B cell (primary cell): ENCODE measurements around the gene LIPH. TPM values are rescaled to one million over a fixed set of nuclear protein-coding genes. Genes with fewer than 3 reads are reported as not detected.
"Not testable (repeated sequence)": the region's sequence is repeated elsewhere in the genome, so short reads cannot be mapped to it uniquely, and the experiment has no call there.

ENCODE experiments used
- ATAC-seq: fragments of 200-7000 bp; cut with Tn5 transposase; one replicate; pipeline ENCODE4 v1.10.0; 2021; ENCODE audit warnings: low read depth, mild to moderate bottlenecking, moderate number of reproducible peaks, moderate library complexity
- CTCF ChIA-PET: fragments of 350-600 bp; sonication (Branson Sonifier 250); formaldehyde crosslinking; loops from one replicate; lab custom pipeline; 2021; ENCODE audit warnings: antibody characterized with exemption, inconsistent platforms; lab: Charles Lee
- POLR2A ChIA-PET: fragments of 350-600 bp; sonication (Branson Sonifier 250); formaldehyde crosslinking; loops from one replicate; lab custom pipeline; 2021; ENCODE audit warnings: antibody characterized with exemption; lab: Charles Lee
- DNase-seq: peaks from one replicate; pipeline ENCODE4 v3.0.0; 2013
- H2AFZ ChIP-seq: 2 replicates; pipeline ENCODE4 v1.6.1; 2012; ENCODE audit warnings: mild to moderate bottlenecking, low read depth, low read length; ENCODE audit not compliant: insufficient read depth, poor library complexity, severe bottlenecking
- H3K27ac ChIP-seq, 2 donors: 1 replicate in 1 of 2; 2 replicates in 1 of 2; pipeline ENCODE4 v1.5.1; 2012 to 2013; ENCODE audit warnings: low read length in 2 of 2, mild to moderate bottlenecking in 2 of 2, moderate library complexity in 1 of 2
- H3K27me3 ChIP-seq, 4 experiments: fragments of 200-600 bp in 1 of 4; sonication (generic) in 1 of 4; replicated peaks in 1 of 4; 1 replicate in 2 of 4; 2 replicates in 2 of 4; pipeline versions ENCODE4 v1.6.1 to v1.7.0; 2013 to 2016; ENCODE audit warnings: low read length in 3 of 4, mild to moderate bottlenecking in 2 of 4, mixed read lengths in 1 of 4, moderate library complexity in 1 of 4; ENCODE audit not compliant: insufficient read depth in 4 of 4, control insufficient read depth in 3 of 4; ENCODE audit errors: control extremely low read depth in 1 of 4
- H3K36me3 ChIP-seq, 2 experiments: replicated peaks in 1 of 2; 1 replicate in 1 of 2; 2 replicates in 1 of 2; pipeline versions ENCODE4 v1.6.1 to v1.7.1; 2013; ENCODE audit warnings: low read length in 1 of 2; ENCODE audit not compliant: insufficient read depth in 2 of 2, control insufficient read depth in 1 of 2; ENCODE audit errors: control extremely low read depth in 1 of 2, extremely low read depth in 1 of 2
- H3K4me1 ChIP-seq, 2 donors: fragments of 200-600 bp in 1 of 2; sonication (generic) in 1 of 2; 1 replicate in 1 of 2; 2 replicates in 1 of 2; pipeline versions ENCODE4 v1.5.1 to v1.6.1; 2013 to 2017; ENCODE audit warnings: low read length in 2 of 2; ENCODE audit not compliant: control insufficient read depth in 2 of 2, insufficient read depth in 2 of 2
- H3K4me2 ChIP-seq: replicated peaks from 2 replicates; pipeline ENCODE3; 2012; ENCODE audit warnings: mild to moderate bottlenecking, low read depth, low read length; ENCODE audit not compliant: poor library complexity, severe bottlenecking
- H3K4me3 ChIP-seq, 5 experiments: fragments of 200-600 bp in 1 of 5; sonication (generic) in 1 of 5; 1 replicate in 3 of 5; 2 replicates in 2 of 5; pipeline versions ENCODE4 v1.5.1 to v1.7.0; 2011 to 2016; ENCODE audit warnings: low read length in 4 of 5, mild to moderate bottlenecking in 4 of 5, low read depth in 2 of 5, control low read depth in 1 of 5, moderate library complexity in 1 of 5; ENCODE audit not compliant: insufficient read depth in 1 of 5; ENCODE audit errors: control extremely low read depth in 1 of 5, extremely low read depth in 1 of 5
- H3K79me2 ChIP-seq: fragments of 200-600 bp; sonication (generic); one replicate; pipeline ENCODE4 v1.6.0; 2016; ENCODE audit warnings: low read length; ENCODE audit not compliant: control insufficient read depth, insufficient read depth
- H3K9ac ChIP-seq: fragments of 200-600 bp; sonication (generic); 2 replicates; pipeline ENCODE4 v1.6.1; 2017; ENCODE audit warnings: mild to moderate bottlenecking, low read length, moderate library complexity
- H3K9me3 ChIP-seq, 3 donors: one replicate each; pipeline versions ENCODE4 v1.6.1 to v1.7.1; 2013; ENCODE audit warnings: low read length in 2 of 3; ENCODE audit not compliant: control insufficient read depth in 2 of 3, insufficient read depth in 1 of 3; ENCODE audit errors: control extremely low read depth in 1 of 3
- H4K20me1 ChIP-seq: 2 replicates; pipeline ENCODE4 v1.6.0; 2012; ENCODE audit warnings: mild to moderate bottlenecking, low read length; ENCODE audit not compliant: insufficient read depth, control insufficient read depth, poor library complexity, severe bottlenecking
- H3K27ac Mint-ChIP-seq: one replicate; pipeline ENCODE4 v1.8.0; 2021; ENCODE audit warnings: mixed read lengths
- H3K27me3 Mint-ChIP-seq: one replicate; pipeline ENCODE4 v1.8.0; 2021; ENCODE audit warnings: mixed read lengths
- H3K4me1 Mint-ChIP-seq: one replicate; pipeline ENCODE4 v1.8.0; 2021; ENCODE audit warnings: mixed read lengths
- H3K4me3 Mint-ChIP-seq: one replicate; pipeline ENCODE4 v1.8.0; 2021; ENCODE audit warnings: mixed read lengths
- H3K9me3 Mint-ChIP-seq: one replicate; pipeline ENCODE4 v1.8.0; 2022; ENCODE audit warnings: mixed read lengths; ENCODE audit not compliant: insufficient read depth
- EZH2 ChIP-seq: IDR thresholded peaks from 2 replicates; pipeline ENCODE4 v1.6.1; 2012; ENCODE audit warnings: borderline replicate concordance, low read depth, mild to moderate bottlenecking, moderate library complexity, low read length; ENCODE audit not compliant: insufficient read depth, poor library complexity, severe bottlenecking
- WGBS: methylation state at CpG from one replicate; pipeline ENCODE4 v1.1.5; 2013; ENCODE audit warnings: missing lambda C conversion rate; ENCODE audit not compliant: insufficient coverage; 5-methylcytosine and 5-hydroxymethylcytosine counted together
- intact Hi-C: fragments of 100-400 bp; cut with micrococcal nuclease; formaldehyde crosslinking; loops from one replicate; pipeline ENCODE4 v1.10.0; 2022
- polyA plus RNA-seq: library from polyadenylated mRNA; depleted of rRNA; stranded (reverse); fragments of >200 nt; gene quantifications from 2 replicates; pipeline ENCODE4 v1.2.3, GENCODE V29; 2012
- total RNA-seq, 2 donors: library from RNA; stranded (reverse); fragments of 120-200 nt in 1 of 2; gene quantifications; 1 replicate in 1 of 2; 2 replicates in 1 of 2; pipeline versions ENCODE4 v1.2.3 to v1.2.4, GENCODE V29; 2013 to 2022
- TF ChIP-seq, protein P1 (sequence below): fragments of 200-600 bp; IDR thresholded peaks from one replicate; pipeline ENCODE4 v1.8.0; 2022; ENCODE audit warnings: antibody characterized with exemption, mild to moderate bottlenecking

Gene LIPH
- total and polyA plus RNA-seq, 2 donors (not counting 1 experiment from before 2014, with no cell fraction given): not detected

DNA sequence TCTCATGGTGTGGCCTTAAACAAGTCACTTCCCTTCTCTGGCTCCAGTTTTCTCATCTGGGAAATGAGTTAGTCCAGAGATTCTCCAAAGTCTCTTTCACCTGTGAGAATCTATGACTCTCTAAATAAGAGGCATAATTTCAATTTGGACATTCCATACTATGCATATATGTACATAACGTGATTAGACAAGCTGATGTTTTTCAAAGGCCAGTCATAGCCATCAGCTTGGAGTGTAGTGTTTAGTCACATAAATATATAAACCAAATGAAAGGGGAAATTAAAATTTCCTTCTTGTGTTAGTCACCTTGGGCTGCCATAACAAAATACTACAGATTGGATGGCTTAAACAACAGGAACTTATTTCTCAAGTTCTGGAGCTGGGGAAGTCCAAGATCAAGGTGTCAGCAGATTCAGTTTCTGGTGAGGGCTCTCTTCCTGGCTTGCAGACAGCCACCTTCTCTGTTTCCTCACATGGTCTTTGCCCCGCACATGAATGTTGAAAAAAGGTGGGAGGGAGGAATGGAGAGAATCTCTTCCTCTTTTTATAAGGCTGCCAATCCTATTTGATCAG lies 72.9 kb downstream of the LIPH start:
- TF ChIP-seq, protein P1, sequence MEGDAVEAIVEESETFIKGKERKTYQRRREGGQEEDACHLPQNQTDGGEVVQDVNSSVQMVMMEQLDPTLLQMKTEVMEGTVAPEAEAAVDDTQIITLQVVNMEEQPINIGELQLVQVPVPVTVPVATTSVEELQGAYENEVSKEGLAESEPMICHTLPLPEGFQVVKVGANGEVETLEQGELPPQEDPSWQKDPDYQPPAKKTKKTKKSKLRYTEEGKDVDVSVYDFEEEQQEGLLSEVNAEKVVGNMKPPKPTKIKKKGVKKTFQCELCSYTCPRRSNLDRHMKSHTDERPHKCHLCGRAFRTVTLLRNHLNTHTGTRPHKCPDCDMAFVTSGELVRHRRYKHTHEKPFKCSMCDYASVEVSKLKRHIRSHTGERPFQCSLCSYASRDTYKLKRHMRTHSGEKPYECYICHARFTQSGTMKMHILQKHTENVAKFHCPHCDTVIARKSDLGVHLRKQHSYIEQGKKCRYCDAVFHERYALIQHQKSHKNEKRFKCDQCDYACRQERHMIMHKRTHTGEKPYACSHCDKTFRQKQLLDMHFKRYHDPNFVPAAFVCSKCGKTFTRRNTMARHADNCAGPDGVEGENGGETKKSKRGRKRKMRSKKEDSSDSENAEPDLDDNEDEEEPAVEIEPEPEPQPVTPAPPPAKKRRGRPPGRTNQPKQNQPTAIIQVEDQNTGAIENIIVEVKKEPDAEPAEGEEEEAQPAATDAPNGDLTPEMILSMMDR: no peak
- ChIA-PET POLR2A (no interaction called here), CTCF (interaction anchor here (0.7 kb wide), 1 partner anchor 182 kb away, joined by 3 read pairs; no protein-coding TSS in a partner anchor)
- no peaks in the 10 kb centered on the region for H3K4me1 ChIP-seq
- H3K4me3 Mint-ChIP-seq: no peak overlapping the region
- no peak overlapping the region for H3K27ac ChIP-seq
- no peak overlapping the region for H3K4me3 ChIP-seq
- no peaks in the 10 kb centered on the region for H3K79me2 ChIP-seq
- no peak overlapping the region for H3K27ac Mint-ChIP-seq
- no peaks in the 10 kb centered on the region for H3K27me3 ChIP-seq
- H3K4me1 Mint-ChIP-seq: peaks cover 3% of the 10 kb centered on the region
- intact Hi-C loops: no loop called here
- DNase-seq (no peak), ATAC-seq (no peak)
- no CpG with 5 or more reads among the region's 2 CpGs for WGBS
- peaks cover 0 to 6% of the 10 kb centered on the region in 2 experiments for H3K36me3 ChIP-seq
- H3K9me3 Mint-ChIP-seq: no peaks in the 10 kb centered on the region
- no peak overlapping the region for H2AFZ ChIP-seq
- no peak overlapping the region for H3K4me2 ChIP-seq
- no peak overlapping the region for H3K9ac ChIP-seq
- H3K9me3 ChIP-seq: peaks cover 0 to 3% (median 0%) of the 10 kb centered on the region in 3 donors
- no peaks in the 10 kb centered on the region for H4K20me1 ChIP-seq
- no peaks in the 10 kb centered on the region for H3K27me3 Mint-ChIP-seq

DNA sequence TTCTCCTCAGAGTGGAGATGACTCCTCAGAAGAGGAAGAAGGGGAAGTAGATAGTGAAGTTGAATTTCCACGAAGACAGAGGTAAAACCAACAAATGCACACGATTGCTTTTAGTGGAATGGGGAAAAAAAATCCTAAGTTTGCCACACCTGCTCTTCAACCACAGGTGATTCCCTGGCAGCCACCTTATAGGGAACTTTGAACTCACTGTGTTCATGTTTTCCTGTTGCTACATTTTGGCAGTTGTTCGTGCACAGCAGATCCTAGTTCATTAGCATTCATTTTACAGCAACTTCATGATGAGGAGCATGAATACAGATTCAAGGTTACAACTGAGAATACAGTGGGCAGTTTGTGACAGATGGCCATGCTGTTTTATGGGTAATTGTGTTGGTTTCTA lies 75.1 kb downstream of the LIPH start:
- no peaks in the 10 kb centered on the region for H3K27me3 Mint-ChIP-seq
- Histone ChIP-seq H3K9me3 (peaks cover 0 to 3% (median 0%) of the 10 kb centered on the region in 3 donors), H3K79me2 (no peaks in the 10 kb centered on the region), H3K4me2 (no peak overlapping the region), H3K9ac (no peak overlapping the region), H2AFZ (no peak overlapping the region), H3K27ac (no peak overlapping the region), H3K4me3 (no peak overlapping the region), H3K27me3 (no peaks in the 10 kb centered on the region), H3K4me1 (no peaks in the 10 kb centered on the region), H4K20me1 (no peaks in the 10 kb centered on the region), H3K36me3 (peaks cover 0 to 6% of the 10 kb centered on the region in 2 experiments)
- H3K4me1 Mint-ChIP-seq: no peaks in the 10 kb centered on the region
- no peaks in the 10 kb centered on the region for H3K9me3 Mint-ChIP-seq
- ChIA-PET CTCF (no interaction called here), POLR2A (no interaction called here)
- no peak for TF ChIP-seq EZH2
- TF ChIP-seq, protein P1: no peak
- 100% methylated on average over 1 of the region's 3 CpGs for whole genome bisulfite sequencing
- intact Hi-C loops: no loop called here
- ATAC-seq (no peak), DNase-seq (no peak)
- no peak overlapping the region for H3K4me3 Mint-ChIP-seq
- no peak overlapping the region for H3K27ac Mint-ChIP-seq

DNA sequence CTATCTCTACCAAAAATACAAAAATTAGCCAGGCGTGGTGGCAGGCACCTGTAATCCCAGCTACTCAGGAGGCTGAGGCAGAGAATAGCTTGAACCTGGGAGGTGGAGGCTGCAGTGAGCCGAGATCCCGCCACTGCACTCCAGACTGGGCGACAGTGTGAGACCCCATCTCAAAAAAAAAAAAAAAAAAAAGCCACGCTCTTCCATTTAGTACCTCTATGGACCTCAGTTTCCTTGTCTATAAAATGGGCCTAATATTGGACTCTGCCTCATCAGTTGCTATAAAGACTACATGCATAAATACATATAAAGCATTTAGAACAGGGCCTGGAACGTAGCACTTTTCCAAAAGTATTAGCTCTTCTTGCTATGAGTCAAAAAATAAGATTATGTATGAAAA lies 77.5 kb downstream of the LIPH start:
- H3K36me3 ChIP-seq, H3K4me1 ChIP-seq, H3K27ac Mint-ChIP-seq, H3K27me3 ChIP-seq, POLR2A ChIA-PET, CTCF ChIA-PET, H3K79me2 ChIP-seq, DNase-seq, H3K4me2 ChIP-seq, H3K4me3 Mint-ChIP-seq, H3K4me1 Mint-ChIP-seq, H3K9me3 ChIP-seq, intact Hi-C loops, H4K20me1 ChIP-seq, H3K9me3 Mint-ChIP-seq, H3K27ac ChIP-seq, ATAC-seq, H3K9ac ChIP-seq, H3K27me3 Mint-ChIP-seq, H2AFZ ChIP-seq, H3K4me3 ChIP-seq: not testable (repeated sequence)
- no CpG with 5 or more reads among the region's 6 CpGs for WGBS
